ENCODE results near the gene EPB41L4B.
A peak's percentile ranks its signal among the peaks of the same experiment; 100 is the strongest.

The EPB41L4B gene

DNA sequence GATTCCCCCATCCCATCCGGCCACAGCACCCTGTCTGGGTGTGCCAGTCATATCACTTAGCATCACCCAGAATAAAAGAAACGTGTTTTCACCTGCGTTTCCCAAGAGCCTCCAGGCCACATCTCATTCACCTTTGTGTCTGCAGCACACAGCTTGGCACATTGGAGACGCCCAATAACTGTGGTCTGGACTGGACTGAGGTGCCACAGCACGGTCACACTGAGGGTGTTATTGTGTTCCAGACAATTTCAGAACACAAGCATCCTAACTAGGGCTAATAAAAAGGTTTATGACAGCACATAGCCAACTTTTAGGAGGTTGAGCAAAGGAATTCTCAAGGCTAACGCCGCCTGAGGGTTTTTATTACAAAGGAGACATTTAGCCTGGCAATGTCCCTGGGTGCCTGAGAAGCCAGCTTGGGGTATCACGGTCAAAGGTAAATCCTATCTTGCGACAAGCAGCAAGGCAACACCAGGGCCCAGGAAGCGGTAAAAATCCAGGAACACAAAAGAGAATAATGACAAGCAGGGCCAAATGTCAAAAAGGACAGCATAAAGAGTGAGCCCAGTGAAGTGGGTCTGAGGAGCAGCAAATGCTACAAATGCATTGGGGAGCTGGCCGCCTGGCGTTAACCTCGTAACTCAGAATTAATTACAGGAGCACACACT, 3.4 kb downstream of the EPB41L4B start:
- no peak overlapping the region for H3K4me3 ChIP-seq (replicated peaks in 1 of 2; ENCODE audit: low read depth in 2 of 2, low read length in 2 of 2)
- TF ChIP-seq CTCF (IDR thresholded peaks at IDR 0.05; ENCODE audit: low read depth, low read length) = no peak
- DNase-seq (ENCODE audit: low read depth in 2 of 2) = no peak

GRCh38 chr9:109316207-109316640, 4.6 kb downstream of the EPB41L4B start:
- no peak overlapping the region for H3K4me3 ChIP-seq (replicated peaks in 1 of 2; ENCODE audit: low read depth in 2 of 2, low read length in 2 of 2)
- DNase-seq (ENCODE audit: low read depth in 2 of 2) = peak; percentile 65 to 73
- no peak for TF ChIP-seq CTCF (IDR thresholded peaks at IDR 0.05; ENCODE audit: low read depth, low read length)

DNA sequence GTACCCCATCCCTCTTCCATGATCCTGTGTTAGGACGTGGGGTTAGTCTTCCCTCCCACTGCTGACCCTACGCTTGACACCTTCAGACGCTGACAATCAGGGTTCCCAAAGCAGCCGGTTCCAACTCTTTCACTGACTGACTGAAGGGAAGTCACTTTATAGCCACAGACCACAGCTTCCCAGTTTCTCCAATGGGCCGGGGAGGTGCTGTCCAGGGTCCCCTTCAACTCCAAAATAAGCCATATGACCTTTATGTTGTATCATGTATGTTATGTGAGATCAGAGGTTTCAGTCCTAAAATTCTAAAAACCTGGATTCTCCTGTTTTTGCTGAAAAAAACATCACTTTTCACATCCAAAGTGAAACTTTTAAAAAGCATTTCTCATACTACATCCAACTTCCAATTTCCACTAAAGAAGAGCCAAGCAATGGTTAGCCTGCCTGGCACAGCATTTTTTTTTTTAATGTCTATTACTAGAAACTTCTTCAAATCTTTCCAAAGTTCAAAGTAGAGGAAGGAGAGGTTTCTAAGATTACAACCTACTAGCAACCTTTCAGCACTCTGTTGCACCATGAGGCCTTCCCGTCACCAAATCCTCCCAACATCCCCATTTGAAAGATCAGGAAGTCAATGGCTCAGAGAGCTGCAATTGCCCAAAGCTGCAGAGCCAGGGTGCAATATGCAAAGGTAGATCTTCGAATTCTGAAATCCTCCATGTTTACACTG, 5.2 kb downstream of the EPB41L4B start:
- no peak for TF ChIP-seq CTCF (IDR thresholded peaks at IDR 0.05; ENCODE audit: low read depth, low read length)
- DNase-seq (ENCODE audit: low read depth in 2 of 2) = no peak
- no peak overlapping the region for H3K4me3 ChIP-seq (replicated peaks in 1 of 2; ENCODE audit: low read depth in 2 of 2, low read length in 2 of 2)

GRCh38 chr9:109314011-109314531, 6.8 kb downstream of the EPB41L4B start:
- TF ChIP-seq CTCF (IDR thresholded peaks at IDR 0.05; ENCODE audit: low read depth, low read length) = no peak
- no peak overlapping the region for H3K4me3 ChIP-seq (replicated peaks in 1 of 2; ENCODE audit: low read depth in 2 of 2, low read length in 2 of 2)
- no peak for DNase-seq (ENCODE audit: low read depth in 2 of 2)

DNA sequence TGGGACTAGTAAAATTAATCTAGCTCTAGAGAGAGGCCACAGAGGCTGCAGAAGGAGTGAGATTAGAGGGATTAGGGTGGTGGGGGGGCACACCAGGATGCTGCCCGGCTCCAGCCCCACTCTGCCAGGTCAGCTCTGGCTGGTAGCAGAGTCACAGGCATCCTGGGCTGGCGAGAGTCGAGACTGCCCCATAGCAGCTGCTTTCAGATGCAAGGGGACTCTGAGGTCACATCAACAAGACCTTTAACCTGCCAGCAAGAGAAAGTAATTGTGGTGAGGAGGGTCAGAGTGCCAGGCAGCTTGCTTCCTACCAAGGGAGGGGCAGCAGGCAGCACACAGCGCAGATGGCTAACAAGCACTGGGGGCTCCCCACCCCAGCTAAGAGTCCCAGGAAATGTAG, 7.5 kb downstream of the EPB41L4B start:
- TF ChIP-seq CTCF (IDR thresholded peaks at IDR 0.05; ENCODE audit: low read depth, low read length) = no peak
- no peak for DNase-seq (ENCODE audit: low read depth in 2 of 2)

GRCh38 chr9:109312783-109313182, 8.1 kb downstream of the EPB41L4B start:
- no peak for TF ChIP-seq CTCF (IDR thresholded peaks at IDR 0.05; ENCODE audit: low read depth, low read length)
- H3K4me3 ChIP-seq (replicated peaks in 1 of 2; ENCODE audit: low read depth in 2 of 2, low read length in 2 of 2) = no peak overlapping the region

More for the DNA sequence above, 7.5 kb downstream of the EPB41L4B start:
- H3K4me3 ChIP-seq (replicated peaks in 1 of 2; ENCODE audit: low read depth in 2 of 2, low read length in 2 of 2) = no peak overlapping the region

More at GRCh38 chr9:109312783-109313182, 8.1 kb downstream of the EPB41L4B start:
- DNase-seq (ENCODE audit: low read depth in 2 of 2) = no peak

Measured in cardiac fibroblast (primary cell).